IMR-90 (cell line): ENCODE measurements around the gene GRIA4. TPM values are rescaled to one million over a fixed set of nuclear protein-coding genes. Genes with fewer than 3 reads are reported as not detected.

Source experiments
- ATAC-seq: fragments of 200-7000 bp; cut with Tn5 transposase; 2 replicates; pipeline ENCODE4 v1.9.1; 2020; ENCODE audit warnings: low read depth, mild to moderate bottlenecking, moderate library complexity
- BruUV-seq: library from RNA; stranded (reverse); fragments of 400-500 nt; replicated peaks from 2 replicates; lab custom pipeline; 2021; lab: Mats Ljungman, UMichigan
- CTCF ChIA-PET: fragments of 300-600 bp; formaldehyde crosslinking; extraction: SDS; loops from one replicate; lab custom pipeline; 2021; ENCODE audit warnings: antibody characterized with exemption; lab: Yijun Ruan, JAX
- POLR2A ChIA-PET: fragments of 300-600 bp; sonication (Branson Sonifier 250); formaldehyde crosslinking; loops from one replicate; lab custom pipeline; 2022; ENCODE audit warnings: antibody characterized with exemption; ENCODE audit not compliant: unreplicated experiment; lab: Charles Lee
- DNase-seq: peaks from one replicate; pipeline ENCODE4 v3.0.0; 2013
- H2AFZ ChIP-seq: replicated peaks from 2 replicates; pipeline ENCODE3; 2013; ENCODE audit warnings: low read length, mild to moderate bottlenecking; ENCODE audit not compliant: poor library complexity
- H2AK5ac ChIP-seq: 2 replicates; pipeline ENCODE4 v1.6.1; 2013; ENCODE audit warnings: low read depth, low read length, inconsistent platforms
- H2AK9ac ChIP-seq: replicated peaks from 2 replicates; pipeline ENCODE3; 2013; ENCODE audit warnings: mild to moderate bottlenecking, low read depth, low read length, moderate library complexity; ENCODE audit not compliant: poor library complexity
- H2BK120ac ChIP-seq: 2 replicates; pipeline ENCODE4 v1.6.1; 2013; ENCODE audit warnings: low read depth, low read length, inconsistent platforms
- H2BK15ac ChIP-seq: 3 replicates; pipeline ENCODE4 v1.6.1; 2013; ENCODE audit warnings: low read depth, low read length, inconsistent platforms
- H2BK20ac ChIP-seq: 2 replicates; pipeline ENCODE4 v1.6.1; 2013; ENCODE audit warnings: low read depth, mild to moderate bottlenecking, inconsistent platforms, low read length, moderate library complexity
- H2BK5ac ChIP-seq: 2 replicates; pipeline ENCODE4 v1.6.1; 2013; ENCODE audit warnings: mild to moderate bottlenecking, low read depth, low read length, inconsistent platforms; ENCODE audit not compliant: poor library complexity, severe bottlenecking
- H3K14ac ChIP-seq: replicated peaks from 2 replicates; pipeline ENCODE4 v1.6.1; 2013; ENCODE audit warnings: low read depth, low read length, inconsistent platforms
- H3K18ac ChIP-seq: 2 replicates; pipeline ENCODE4 v1.6.1; 2013; ENCODE audit warnings: low read depth, low read length, control low read depth
- H3K23ac ChIP-seq: 2 replicates; pipeline ENCODE4 v1.6.1; 2013; ENCODE audit warnings: low read depth, low read length, inconsistent platforms
- H3K27ac ChIP-seq: 2 replicates; pipeline ENCODE4 v1.5.1; 2013; ENCODE audit warnings: mild to moderate bottlenecking, control low read depth, low read length; ENCODE audit not compliant: insufficient read depth
- H3K27me3 ChIP-seq: 2 replicates; pipeline ENCODE4 v1.6.1; 2013; ENCODE audit warnings: low read length; ENCODE audit not compliant: control insufficient read depth, insufficient read depth
- H3K36me3 ChIP-seq: 2 replicates; pipeline ENCODE4 v1.6.1; 2013; ENCODE audit warnings: low read length, mixed read lengths; ENCODE audit not compliant: control insufficient read depth, insufficient read depth
- H3K4ac ChIP-seq: 2 replicates; pipeline ENCODE4 v1.6.1; 2013; ENCODE audit warnings: low read depth, low read length, inconsistent platforms
- H3K4me1 ChIP-seq: 2 replicates; pipeline ENCODE4 v1.6.1; 2013; ENCODE audit warnings: low read length, mixed read lengths; ENCODE audit not compliant: control insufficient read depth, insufficient read depth
- H3K4me2 ChIP-seq: 2 replicates; pipeline ENCODE4 v1.6.1; 2013; ENCODE audit warnings: low read depth, mild to moderate bottlenecking, control low read depth, low read length, moderate library complexity
- H3K4me3 ChIP-seq: 2 replicates; pipeline ENCODE4 v1.5.1; 2013; ENCODE audit warnings: low read depth, mild to moderate bottlenecking, control low read depth, low read length, moderate library complexity; ENCODE audit not compliant: insufficient read depth
- H3K56ac ChIP-seq: 2 replicates; pipeline ENCODE4 v1.6.1; 2013; ENCODE audit warnings: low read length, inconsistent platforms; ENCODE audit not compliant: insufficient read depth; ENCODE audit errors: extremely low read depth
- H3K79me1 ChIP-seq, 2 experiments: 2 replicates each; pipeline ENCODE4 v1.6.1; 2013; ENCODE audit warnings: low read length in 2 of 2, inconsistent platforms in 1 of 2, low read depth in 1 of 2
- H3K9ac ChIP-seq: 2 replicates; pipeline ENCODE4 v1.6.1; 2013; ENCODE audit warnings: low read depth, low read length, control low read depth
- H3K9me1 ChIP-seq: 2 replicates; pipeline ENCODE4 v1.6.1; 2013; ENCODE audit warnings: low read length, inconsistent platforms; ENCODE audit not compliant: insufficient read depth
- H3K9me3 ChIP-seq: 2 replicates; pipeline ENCODE4 v1.6.1; 2013; ENCODE audit warnings: low read length; ENCODE audit not compliant: control insufficient read depth, insufficient read depth
- H4K20me1 ChIP-seq: 2 replicates; pipeline ENCODE4 v1.6.1; 2013; ENCODE audit warnings: low read length, inconsistent platforms; ENCODE audit not compliant: insufficient read depth
- H4K5ac ChIP-seq: 2 replicates; pipeline ENCODE4 v1.6.1; 2013; ENCODE audit warnings: mild to moderate bottlenecking, low read depth, low read length, control low read depth
- H4K8ac ChIP-seq, 2 experiments: 2 replicates each; pipeline ENCODE4 v1.6.1; 2013; ENCODE audit warnings: low read depth in 2 of 2, low read length in 2 of 2, control low read depth in 1 of 2, inconsistent platforms in 1 of 2
- H4K91ac ChIP-seq: 2 replicates; pipeline ENCODE4 v1.6.1; 2013; ENCODE audit warnings: low read depth, low read length, inconsistent platforms; ENCODE audit not compliant: insufficient read depth
- BHLHE40 ChIP-seq: fragments of 150-350 bp; IDR thresholded peaks from 2 replicates; pipeline ENCODE4 v1.6.1; 2016; ENCODE audit warnings: mild to moderate bottlenecking, low read depth, low read length
- CEBPB ChIP-seq: IDR thresholded peaks from 2 replicates; pipeline ENCODE4 v1.6.1; 2012; ENCODE audit warnings: low read depth, low read length, improper control_type of control experiment
- CHD1 ChIP-seq: IDR thresholded peaks from 2 replicates; pipeline ENCODE4 v1.6.1; 2012; ENCODE audit warnings: low read depth, low read length, improper control_type of control experiment
- CTCF ChIP-seq: conservative IDR thresholded peaks from 2 replicates; pipeline ENCODE4 v1.5.1; 2012; ENCODE audit warnings: mild to moderate bottlenecking, low read depth, low read length, improper control_type of control experiment
- ELK1 ChIP-seq: fragments of 150-350 bp; IDR thresholded peaks from 2 replicates; pipeline ENCODE4 v1.6.1; 2016; ENCODE audit warnings: low read depth, mild to moderate bottlenecking, low read length, moderate library complexity, borderline replicate concordance
- FOS ChIP-seq: fragments of 150-350 bp; IDR thresholded peaks from 2 replicates; pipeline ENCODE4 v1.6.1; 2016; ENCODE audit warnings: low read depth, low read length
- MAFK ChIP-seq: IDR thresholded peaks from 2 replicates; pipeline ENCODE4 v1.6.1; 2012; ENCODE audit warnings: low read depth, low read length, improper control_type of control experiment
- MXI1 ChIP-seq: IDR thresholded peaks from 2 replicates; pipeline ENCODE4 v1.6.1; 2012; ENCODE audit warnings: low read depth, mild to moderate bottlenecking, low read length, moderate library complexity, borderline replicate concordance
- RAD21 ChIP-seq: IDR thresholded peaks from 2 replicates; pipeline ENCODE4 v1.6.1; 2012; ENCODE audit warnings: low read length, improper control_type of control experiment
- SMC3 ChIP-seq: fragments of 150-350 bp; IDR thresholded peaks from 2 replicates; pipeline ENCODE4 v1.6.1; 2016; ENCODE audit warnings: low read depth, mild to moderate bottlenecking, antibody characterized with exemption, low read length, moderate library complexity
- WGBS, 2 experiments: methylation state at CpG; one replicate each; pipeline versions ENCODE4 v1.1.5 to v1.1.7; 2013; ENCODE audit warnings: missing lambda C conversion rate in 2 of 2; ENCODE audit not compliant: insufficient read length in 1 of 2; ENCODE audit errors: extremely low coverage in 2 of 2; 5-methylcytosine and 5-hydroxymethylcytosine counted together
- dilution Hi-C: fragments of 300-500 bp; cut with HindIII; formaldehyde crosslinking; loops from one replicate; pipeline ENCODE4 v1.14.3; 2018; ENCODE audit warnings: low sequenced_read_pairs; ENCODE audit not compliant: unreplicated experiment
- in situ Hi-C: fragments of 300-500 bp; cut with MboI; formaldehyde crosslinking; loops from 3 replicates; pipeline ENCODE4 v1.14.3; 2019; ENCODE audit warnings: low sequenced_read_pairs, inconsistent platforms, mixed read lengths
- intact Hi-C: fragments of 100-400 bp; cut with micrococcal nuclease; formaldehyde crosslinking; loops from 2 replicates; pipeline ENCODE4 v1.10.0; 2022
- polyA plus RNA-seq, 3 experiments: library from polyadenylated mRNA; depleted of rRNA; stranded (reverse); fragments of >200 nt; gene quantifications; 2 replicates each; pipeline ENCODE4 v1.2.3, GENCODE V29; 2012; ENCODE audit warnings: low replicate concordance in 1 of 3
- total RNA-seq: library from RNA; depleted of rRNA; stranded (reverse); fragments of >200 nt; gene quantifications from 2 replicates; pipeline ENCODE4 v1.2.3, GENCODE V29; 2012

GRIA4 gene
- total and polyA plus RNA-seq, 2 of the 4 experiments (the other 2 are of a cell fraction), result 0.36 to 1.0 TPM

- no peak overlapping the region for H3K4ac ChIP-seq
- H3K4me1 ChIP-seq, result no peaks in the 10 kb centered on the region
- WGBS, 2 experiments, result no CpG with 5 or more reads among the region's 2 CpGs
- ChIA-PET POLR2A (no interaction called here), CTCF (interaction anchor here (1.2 kb wide), 1 partner anchor 24 kb away, joined by 3 read pairs; no protein-coding TSS in a partner anchor)
- no peak overlapping the region for H3K23ac ChIP-seq
- no peak overlapping the region for H4K5ac ChIP-seq
- no peak overlapping the region for H2BK20ac ChIP-seq
- H3K27me3 ChIP-seq, result no peaks in the 10 kb centered on the region
- H3K9me3 ChIP-seq, result no peaks in the 10 kb centered on the region
- no peaks in the 10 kb centered on the region for H4K20me1 ChIP-seq
- BruUV-seq, result no TSS peak
- in situ Hi-C loops (no loop called here), dilution Hi-C loops (no loop called here), intact Hi-C loops (no loop called here)
- no peak for TF ChIP-seq FOS
- TF ChIP-seq CEBPB, result no peak
- TF ChIP-seq BHLHE40, result no peak
- TF ChIP-seq ELK1, result no peak
- no peak for TF ChIP-seq MXI1
- TF ChIP-seq SMC3, result no peak
- no peak for TF ChIP-seq CHD1
- no peak for TF ChIP-seq RAD21
- no peak for TF ChIP-seq CTCF
- no peak for TF ChIP-seq MAFK
- H3K9ac ChIP-seq, result no peak overlapping the region
- H4K8ac ChIP-seq, result no peak overlapping the region
- H2AK5ac ChIP-seq, result no peak overlapping the region
- DNase-seq, result no peak
- no peaks in the 10 kb centered on the region for H3K36me3 ChIP-seq
- no peak overlapping the region for H3K4me2 ChIP-seq
- no peak overlapping the region for H3K4me3 ChIP-seq
- H2BK5ac ChIP-seq, result no peak overlapping the region
- H2AK9ac ChIP-seq, result no peak overlapping the region
- H3K9me1 ChIP-seq, result no peaks in the 10 kb centered on the region
- H3K18ac ChIP-seq, result no peak overlapping the region
- no peak overlapping the region for H3K27ac ChIP-seq
- no peak overlapping the region for H2BK15ac ChIP-seq
- H3K14ac ChIP-seq, result no peak overlapping the region
- H3K79me1 ChIP-seq, result no peaks in the 10 kb centered on the region
- H3K56ac ChIP-seq, result no peak overlapping the region
- H2AFZ ChIP-seq, result no peak overlapping the region
- no peak overlapping the region for H2BK120ac ChIP-seq
- ATAC-seq, result no peak
- no peak overlapping the region for H4K91ac ChIP-seq
Observed at GRCh38 chr11:105689631-105690030, 79.8 kb downstream of the GRIA4 start.
